Memory B cell (primary cell): Measurements from ENCODE around the gene PALLD.

Experiments
- ATAC-seq: fragments of 150-1000 bp; cut with Tn5 transposase; 2 replicates; pipeline ENCODE4 v1.10.0; 2021; ENCODE audit warnings: low read depth, mild to moderate bottlenecking, moderate library complexity
- DNase-seq, 2 donors: peaks; one replicate each; pipeline ENCODE4 v3.0.0; 2022; ENCODE audit warnings: low spot score in 2 of 2
- H3K27ac Mint-ChIP-seq: one replicate; pipeline ENCODE4 v1.8.0; 2022; ENCODE audit warnings: mild to moderate bottlenecking, moderate library complexity, mixed read lengths
- H3K27me3 Mint-ChIP-seq: one replicate; pipeline ENCODE4 v1.8.0; 2022; ENCODE audit warnings: mixed read lengths
- H3K36me3 Mint-ChIP-seq: one replicate; pipeline ENCODE4 v1.8.0; 2022; ENCODE audit warnings: mild to moderate bottlenecking, mixed read lengths
- H3K4me1 Mint-ChIP-seq: one replicate; pipeline ENCODE4 v1.8.0; 2022; ENCODE audit warnings: mixed read lengths
- H3K4me3 Mint-ChIP-seq: one replicate; pipeline ENCODE4 v1.8.0; 2022; ENCODE audit warnings: mild to moderate bottlenecking, moderate library complexity, mixed read lengths
- H3K9me3 Mint-ChIP-seq: one replicate; pipeline ENCODE4 v1.8.0; 2022; ENCODE audit warnings: mixed read lengths

The PALLD gene

DNA sequence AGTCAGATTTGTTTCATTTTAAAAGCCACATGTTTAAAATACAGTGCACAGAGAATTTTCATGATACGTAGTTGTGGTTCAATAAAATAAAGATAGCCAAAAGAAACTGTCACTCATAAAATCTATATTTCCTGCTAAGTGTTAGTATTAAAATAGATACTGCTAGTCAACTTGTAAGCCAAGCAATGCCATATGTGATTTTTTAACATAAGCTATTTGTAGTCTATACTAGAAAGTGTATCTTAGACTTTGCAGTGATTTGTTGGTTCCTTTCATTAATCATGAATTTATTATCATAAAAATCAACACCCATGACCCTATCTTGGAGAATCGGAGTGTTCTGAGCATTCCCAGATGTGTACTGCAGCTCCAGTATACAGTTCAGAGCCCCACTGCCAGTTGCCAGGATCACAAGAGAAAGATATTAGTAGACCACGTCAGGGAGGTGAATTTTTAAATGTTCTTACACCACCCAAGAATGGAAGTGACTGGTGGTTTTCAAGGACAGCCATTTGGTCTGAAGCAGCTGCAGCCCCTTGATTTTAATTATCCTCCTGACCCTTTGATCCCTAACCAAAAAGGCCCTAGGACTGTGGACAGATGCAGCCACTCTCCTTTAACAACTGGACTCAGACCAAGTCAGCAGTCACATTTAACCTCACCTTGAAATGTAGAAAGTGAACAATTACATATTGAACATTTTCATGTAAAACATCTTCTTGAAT, 163.1 kb downstream of the PALLD start:
- no peak overlapping the region for H3K4me3 Mint-ChIP-seq
- DNase-seq = no peak
- H3K36me3 Mint-ChIP-seq = no peaks in the 10 kb centered on the region
- peaks cover 4% of the 10 kb centered on the region for H3K27me3 Mint-ChIP-seq
- peaks cover 5% of the 10 kb centered on the region for H3K4me1 Mint-ChIP-seq
- ATAC-seq = no peak
- no peak overlapping the region for H3K27ac Mint-ChIP-seq
- H3K9me3 Mint-ChIP-seq = no peaks in the 10 kb centered on the region

- no peak overlapping the region for H3K4me3 Mint-ChIP-seq
- H3K27me3 Mint-ChIP-seq = peaks cover 2% of the 10 kb centered on the region
- H3K9me3 Mint-ChIP-seq = no peaks in the 10 kb centered on the region
- ATAC-seq (no peak), DNase-seq (no peak)
- no peak overlapping the region for H3K27ac Mint-ChIP-seq
- no peaks in the 10 kb centered on the region for H3K4me1 Mint-ChIP-seq
- no peaks in the 10 kb centered on the region for H3K36me3 Mint-ChIP-seq
Observed at GRCh38 chr4:168662297-168662984, 165.6 kb downstream of the PALLD start.

GRCh38 chr4:168664242-168664891, 167.5 kb downstream of the PALLD start:
- DNase-seq (no peak), ATAC-seq (no peak)
- no peak overlapping the region for H3K27ac Mint-ChIP-seq
- no peak overlapping the region for H3K4me3 Mint-ChIP-seq
- H3K9me3 Mint-ChIP-seq = no peaks in the 10 kb centered on the region
- H3K4me1 Mint-ChIP-seq = peaks cover 2% of the 10 kb centered on the region
- no peaks in the 10 kb centered on the region for H3K36me3 Mint-ChIP-seq
- peaks cover 2% of the 10 kb centered on the region for H3K27me3 Mint-ChIP-seq

GRCh38 chr4:168666531-168666930, 169.7 kb downstream of the PALLD start:
- Mint-ChIP-seq H3K27me3 (peaks cover 2% of the 10 kb centered on the region), H3K27ac (no peak overlapping the region), H3K36me3 (no peaks in the 10 kb centered on the region), H3K9me3 (no peaks in the 10 kb centered on the region), H3K4me3 (no peak overlapping the region), H3K4me1 (peaks cover 2% of the 10 kb centered on the region)
- ATAC-seq (no peak), DNase-seq (no peak)

DNA sequence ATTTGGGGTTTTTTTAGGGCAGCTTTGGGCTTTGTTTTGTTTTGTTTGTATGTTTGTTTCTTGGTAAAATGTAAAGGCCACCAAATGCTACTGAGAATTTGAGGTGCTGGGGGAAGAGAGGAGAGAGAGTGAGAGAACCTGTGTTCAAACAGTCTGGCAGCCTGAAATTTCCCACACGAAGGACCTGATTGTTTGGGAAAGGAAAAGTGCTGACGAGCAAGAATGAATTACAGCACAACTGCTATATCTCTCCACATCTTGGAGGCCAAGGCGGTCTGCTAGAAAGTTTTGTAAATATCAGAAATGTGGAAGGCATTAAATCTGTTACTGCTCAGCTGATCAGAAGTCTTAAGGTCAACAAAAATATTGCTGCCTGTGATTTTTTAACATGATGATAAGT, 170.5 kb downstream of the PALLD start:
- ATAC-seq (no peak), DNase-seq (no peak)
- H3K4me3 Mint-ChIP-seq = no peak overlapping the region
- no peak overlapping the region for H3K27ac Mint-ChIP-seq
- H3K36me3 Mint-ChIP-seq = no peaks in the 10 kb centered on the region
- H3K27me3 Mint-ChIP-seq = peaks cover 2% of the 10 kb centered on the region
- H3K4me1 Mint-ChIP-seq = peaks cover 2% of the 10 kb centered on the region
- H3K9me3 Mint-ChIP-seq = no peaks in the 10 kb centered on the region

DNA sequence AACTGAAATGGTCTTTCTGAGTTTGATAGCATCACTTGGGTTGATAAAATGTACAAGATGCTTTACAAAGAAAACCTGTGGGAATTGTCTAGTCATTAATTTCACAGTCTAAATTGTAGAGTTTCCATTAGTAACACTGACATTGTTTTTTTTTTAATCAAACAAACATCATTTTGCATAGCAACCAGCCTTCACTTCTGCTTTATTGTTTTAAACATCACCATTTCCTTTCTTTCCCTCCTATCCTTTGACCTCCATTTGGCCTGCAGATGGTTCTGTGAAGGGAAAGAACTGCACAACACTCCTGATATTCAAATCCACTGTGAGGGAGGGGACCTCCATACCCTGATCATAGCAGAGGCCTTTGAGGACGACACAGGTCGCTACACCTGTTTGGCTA, 171.1 kb downstream of the PALLD start:
- Mint-ChIP-seq H3K36me3 (no peaks in the 10 kb centered on the region), H3K27me3 (peaks cover 2% of the 10 kb centered on the region), H3K27ac (no peak overlapping the region), H3K9me3 (no peaks in the 10 kb centered on the region), H3K4me1 (peaks cover 2% of the 10 kb centered on the region), H3K4me3 (no peak overlapping the region)
- DNase-seq (no peak), ATAC-seq (no peak)

GRCh38 chr4:168673476-168673875, 176.6 kb downstream of the PALLD start:
- no peak for ATAC-seq
- DNase-seq = no peak
- Mint-ChIP-seq H3K9me3 (no peaks in the 10 kb centered on the region), H3K4me1 (no peaks in the 10 kb centered on the region), H3K27ac (no peak overlapping the region), H3K36me3 (no peaks in the 10 kb centered on the region), H3K4me3 (no peak overlapping the region), H3K27me3 (peaks cover 3% of the 10 kb centered on the region)

DNA sequence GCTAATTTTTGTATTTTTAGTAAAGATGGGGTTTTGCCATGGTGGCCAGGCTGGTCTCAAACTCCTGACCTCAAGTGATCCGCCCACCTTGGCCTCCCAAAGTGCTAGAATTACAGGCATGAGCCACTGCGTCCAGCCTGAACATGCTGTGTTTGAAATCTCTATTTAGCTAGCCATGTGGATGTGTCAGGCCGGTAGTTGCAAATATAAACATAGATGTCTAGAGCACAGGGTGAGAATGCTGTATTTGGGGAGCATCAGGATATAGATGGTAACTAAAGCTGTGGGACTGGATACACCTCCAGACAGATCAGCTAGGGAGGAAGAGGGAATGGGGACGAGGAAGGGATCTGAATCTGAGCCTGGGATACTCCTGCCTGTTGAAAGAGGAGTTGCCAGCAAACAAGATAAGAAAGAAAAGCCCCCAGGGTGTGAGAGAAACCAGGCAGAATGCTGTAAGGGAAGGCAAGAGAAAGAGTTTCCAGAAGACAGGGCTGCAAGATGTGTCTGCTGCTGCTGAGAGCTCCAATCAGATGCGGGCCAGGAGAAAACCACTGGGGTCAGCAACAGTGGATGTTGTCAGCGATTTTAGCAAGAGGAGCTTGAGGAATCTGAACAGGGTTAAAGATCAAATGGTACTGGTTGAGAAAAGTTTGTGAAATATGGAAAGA, 177.4 kb downstream of the PALLD start:
- H3K9me3 Mint-ChIP-seq = peaks cover 3% of the 10 kb centered on the region
- no peaks in the 10 kb centered on the region for H3K36me3 Mint-ChIP-seq
- no peak for ATAC-seq
- no peaks in the 10 kb centered on the region for H3K4me1 Mint-ChIP-seq
- DNase-seq = no peak
- no peak overlapping the region for H3K4me3 Mint-ChIP-seq
- H3K27me3 Mint-ChIP-seq = peaks cover 8% of the 10 kb centered on the region
- no peak overlapping the region for H3K27ac Mint-ChIP-seq

- Mint-ChIP-seq H3K4me1 (no peaks in the 10 kb centered on the region), H3K36me3 (no peaks in the 10 kb centered on the region), H3K4me3 (no peak overlapping the region), H3K27me3 (peaks cover 8% of the 10 kb centered on the region), H3K9me3 (peaks cover 3% of the 10 kb centered on the region), H3K27ac (no peak overlapping the region)
- ATAC-seq (no peak), DNase-seq (no peak)
Observed at GRCh38 chr4:168674866-168675265, 178.0 kb downstream of the PALLD start.

- no peaks in the 10 kb centered on the region for H3K36me3 Mint-ChIP-seq
- peaks cover 3% of the 10 kb centered on the region for H3K9me3 Mint-ChIP-seq
- DNase-seq (no peak), ATAC-seq (no peak)
- no peaks in the 10 kb centered on the region for H3K4me1 Mint-ChIP-seq
- H3K27ac Mint-ChIP-seq = no peak overlapping the region
- H3K27me3 Mint-ChIP-seq = peaks cover 8% of the 10 kb centered on the region
- no peak overlapping the region for H3K4me3 Mint-ChIP-seq
Observed at GRCh38 chr4:168677063-168677462, 180.2 kb downstream of the PALLD start.

DNA sequence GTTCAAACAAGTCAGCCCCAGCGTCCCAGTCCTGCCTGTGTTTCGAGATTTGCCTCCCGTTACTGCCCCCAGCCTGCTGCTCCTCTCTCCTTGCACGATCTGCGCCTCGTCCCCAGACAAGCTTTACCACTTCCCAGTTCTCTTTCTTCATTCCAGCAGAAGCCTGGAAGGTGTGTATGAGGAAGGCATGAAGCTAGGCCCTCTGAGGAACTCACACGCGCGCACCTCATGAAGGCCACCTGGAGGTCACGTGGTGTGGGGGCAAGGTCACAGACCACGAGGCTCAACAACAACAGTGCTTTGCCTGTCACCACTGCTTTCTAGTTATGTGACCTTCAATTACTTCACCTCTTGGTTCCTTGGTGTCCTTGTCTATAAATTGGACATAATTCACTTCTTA, 181.0 kb downstream of the PALLD start:
- Mint-ChIP-seq H3K9me3 (peaks cover 3% of the 10 kb centered on the region), H3K4me1 (no peaks in the 10 kb centered on the region), H3K27me3 (peaks cover 8% of the 10 kb centered on the region), H3K36me3 (no peaks in the 10 kb centered on the region), H3K4me3 (no peak overlapping the region), H3K27ac (no peak overlapping the region)
- ATAC-seq (no peak), DNase-seq (no peak)

DNA sequence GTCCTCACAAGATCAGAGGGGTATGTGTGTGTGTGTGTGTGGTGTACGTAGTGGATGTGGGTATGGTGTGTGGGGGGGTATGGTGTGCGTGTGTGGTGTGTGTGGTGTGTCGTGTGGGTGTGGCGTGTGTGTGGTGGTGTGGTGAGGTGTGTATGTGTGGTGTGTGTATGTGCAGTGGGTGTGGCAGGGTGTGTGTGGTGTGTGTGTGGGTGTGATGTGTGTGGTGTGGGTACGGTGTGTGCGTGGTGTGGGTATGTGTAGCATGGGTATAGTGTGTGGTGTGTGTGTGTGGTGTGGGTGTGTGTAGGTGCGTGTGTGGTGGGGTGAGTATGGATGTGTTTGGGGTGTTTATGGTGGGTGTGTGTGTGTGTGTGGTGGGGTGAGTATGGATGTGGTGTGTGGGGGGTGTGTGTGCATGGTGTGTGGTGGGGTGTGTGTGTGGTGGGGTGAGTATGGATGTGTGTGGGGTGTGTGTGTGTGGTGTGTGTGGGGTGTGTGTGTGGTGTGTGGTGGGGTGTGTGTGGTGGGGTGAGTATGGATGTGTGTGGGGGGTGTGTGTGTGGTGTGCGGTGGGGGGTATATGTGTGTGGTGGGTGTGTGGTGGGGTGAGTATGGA, 182.0 kb downstream of the PALLD start:
- Mint-ChIP-seq H3K27me3 (peaks cover 8% of the 10 kb centered on the region), H3K4me1 (no peaks in the 10 kb centered on the region), H3K27ac (no peak overlapping the region), H3K9me3 (peaks cover 3% of the 10 kb centered on the region), H3K36me3 (no peaks in the 10 kb centered on the region), H3K4me3 (no peak overlapping the region)
- ATAC-seq (no peak), DNase-seq (no peak)

DNA sequence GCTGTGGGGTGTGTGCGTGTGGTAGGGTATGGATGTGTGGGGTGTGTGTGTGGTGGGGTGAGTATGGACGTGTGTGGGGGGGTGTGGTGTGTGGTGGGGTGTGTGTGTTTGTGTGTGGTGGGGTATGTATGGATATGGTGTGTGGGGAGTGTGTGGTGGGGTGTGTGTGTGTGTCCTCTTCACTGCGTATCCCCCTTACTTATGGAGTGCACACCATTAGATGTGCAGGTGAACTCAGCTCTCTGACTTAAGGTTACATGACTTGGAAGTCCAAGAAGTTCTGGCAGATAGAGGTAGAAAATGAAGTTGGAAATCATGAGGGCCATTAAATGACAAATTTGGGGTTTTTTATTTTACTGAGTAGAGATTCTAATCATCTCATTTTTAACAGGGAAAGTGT, 182.5 kb downstream of the PALLD start:
- no peak overlapping the region for H3K4me3 Mint-ChIP-seq
- H3K36me3 Mint-ChIP-seq = no peaks in the 10 kb centered on the region
- DNase-seq (no peak), ATAC-seq (no peak)
- peaks cover 3% of the 10 kb centered on the region for H3K9me3 Mint-ChIP-seq
- peaks cover 8% of the 10 kb centered on the region for H3K27me3 Mint-ChIP-seq
- no peak overlapping the region for H3K27ac Mint-ChIP-seq
- no peaks in the 10 kb centered on the region for H3K4me1 Mint-ChIP-seq

GRCh38 chr4:168679819-168680218, 183.0 kb downstream of the PALLD start:
- Mint-ChIP-seq H3K36me3 (no peaks in the 10 kb centered on the region), H3K27ac (no peak overlapping the region), H3K4me1 (no peaks in the 10 kb centered on the region), H3K4me3 (no peak overlapping the region), H3K9me3 (peaks cover 3% of the 10 kb centered on the region), H3K27me3 (peaks cover 8% of the 10 kb centered on the region)
- DNase-seq (no peak), ATAC-seq (no peak)
